Keratinocyte (primary cell): Measurements from ENCODE around the gene GRAMD1A.

Source experiments
- EZH2 ChIP-seq: IDR thresholded peaks from one replicate; pipeline ENCODE4 v1.6.1; 2012; ENCODE audit warnings: inconsistent platforms, mild to moderate bottlenecking, low read length, moderate library complexity
- TF ChIP-seq, protein P1 (sequence below), 3 experiments: IDR thresholded peaks in 1 of 3; conservative IDR thresholded peaks in 1 of 3; optimal IDR thresholded peaks in 1 of 3; 2 replicates in 2 of 3; 3 replicates in 1 of 3; pipeline versions ENCODE3 to v1.5.1; 2011; ENCODE audit warnings: low read length in 3 of 3, mild to moderate bottlenecking in 3 of 3, moderate library complexity in 2 of 3, control low read depth in 1 of 3, inconsistent platforms in 1 of 3; ENCODE audit not compliant: insufficient read depth in 2 of 3; ENCODE audit errors: extremely low read depth in 1 of 3

DNA sequence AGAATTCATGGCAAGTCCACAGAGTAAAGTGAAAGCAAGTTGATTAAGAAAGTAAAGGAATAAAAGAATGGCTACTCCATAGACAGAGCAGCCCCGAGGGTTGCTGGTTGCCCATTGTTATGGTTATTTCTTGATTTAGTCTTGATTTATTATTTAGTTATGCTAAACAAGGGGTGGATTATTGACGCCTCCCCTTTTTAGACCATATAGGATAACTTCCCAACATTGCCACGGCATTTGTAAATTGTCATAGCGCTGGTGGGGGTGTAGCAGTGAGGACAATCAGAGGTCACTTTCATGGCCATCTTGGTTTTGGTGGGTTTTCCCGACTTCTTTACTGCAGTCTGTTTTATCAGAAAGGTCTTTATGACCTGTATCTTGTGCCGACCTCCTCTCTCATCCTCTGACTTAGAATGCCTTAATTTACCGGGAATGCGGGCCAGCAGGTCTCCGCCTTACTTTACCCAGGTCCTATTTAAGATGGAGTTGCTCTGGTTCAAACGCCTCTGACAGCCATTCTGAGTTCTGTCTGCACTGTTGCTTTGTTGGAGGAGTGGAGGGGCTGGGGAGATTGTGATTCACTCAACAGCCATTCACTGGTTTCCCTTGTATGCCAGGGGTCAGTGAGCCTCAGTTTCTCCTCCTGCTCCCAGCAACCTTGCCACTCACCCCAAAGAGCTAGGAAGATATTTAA is 69.0 kb downstream of the GRAMD1A start:
- TF ChIP-seq, protein P1, sequence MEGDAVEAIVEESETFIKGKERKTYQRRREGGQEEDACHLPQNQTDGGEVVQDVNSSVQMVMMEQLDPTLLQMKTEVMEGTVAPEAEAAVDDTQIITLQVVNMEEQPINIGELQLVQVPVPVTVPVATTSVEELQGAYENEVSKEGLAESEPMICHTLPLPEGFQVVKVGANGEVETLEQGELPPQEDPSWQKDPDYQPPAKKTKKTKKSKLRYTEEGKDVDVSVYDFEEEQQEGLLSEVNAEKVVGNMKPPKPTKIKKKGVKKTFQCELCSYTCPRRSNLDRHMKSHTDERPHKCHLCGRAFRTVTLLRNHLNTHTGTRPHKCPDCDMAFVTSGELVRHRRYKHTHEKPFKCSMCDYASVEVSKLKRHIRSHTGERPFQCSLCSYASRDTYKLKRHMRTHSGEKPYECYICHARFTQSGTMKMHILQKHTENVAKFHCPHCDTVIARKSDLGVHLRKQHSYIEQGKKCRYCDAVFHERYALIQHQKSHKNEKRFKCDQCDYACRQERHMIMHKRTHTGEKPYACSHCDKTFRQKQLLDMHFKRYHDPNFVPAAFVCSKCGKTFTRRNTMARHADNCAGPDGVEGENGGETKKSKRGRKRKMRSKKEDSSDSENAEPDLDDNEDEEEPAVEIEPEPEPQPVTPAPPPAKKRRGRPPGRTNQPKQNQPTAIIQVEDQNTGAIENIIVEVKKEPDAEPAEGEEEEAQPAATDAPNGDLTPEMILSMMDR (optimal IDR thresholded peaks at IDR 0.05 in 1 of 3, IDR thresholded peaks at IDR 0.05 in 1 of 3, conservative IDR thresholded peaks at IDR 0.05 in 1 of 3; ENCODE audit: extremely low read depth in 1 of 3, insufficient read depth in 2 of 3, low read length in 3 of 3): no peak
- no peak for TF ChIP-seq EZH2
